RCC 7860 (cell line): ENCODE data around the gene AAMP.
"Not testable (repeated sequence)": the region's sequence is repeated elsewhere in the genome, so short reads cannot be mapped to it uniquely, and the experiment has no call there.

Experiments used
- DNase-seq: peaks from one replicate; pipeline ENCODE4 v3.0.0-alpha.2; 2015; ENCODE audit warnings: low spot score
- FAIRE-seq: peaks from 2 replicates; lab custom pipeline; 2012; peaks lifted over from hg19 to GRCh38; lab: Jason Lieb, UNC

Gene AAMP

GRCh38 chr2:218276986-218277755 is 7.2 kb upstream of the AAMP start:
- DNase-seq: no peak

GRCh38 chr2:218275371-218276072 is 5.6 kb upstream of the AAMP start:
- DNase-seq (no peak), FAIRE-seq (no peak)

More at GRCh38 chr2:218276986-218277755, 7.2 kb upstream of the AAMP start:
- no peak for FAIRE-seq

- DNase-seq: no peak
- no peak for FAIRE-seq
These were observed 4.6 kb upstream of the AAMP start for GRCh38 chr2:218274586-218274985.

GRCh38 chr2:218273908-218274249 is 3.9 kb upstream of the AAMP start:
- DNase-seq: no peak
- FAIRE-seq: no peak

GRCh38 chr2:218273214-218273907 is 3.4 kb upstream of the AAMP start:
- not testable (repeated sequence) for FAIRE-seq, DNase-seq

- FAIRE-seq: no peak
These were observed 2.7 kb upstream of the AAMP start for GRCh38 chr2:218272531-218273212.

GRCh38 chr2:218271865-218272530 is 2.1 kb upstream of the AAMP start:
- DNase-seq (no peak), FAIRE-seq (no peak)

More at GRCh38 chr2:218272531-218273212, 2.7 kb upstream of the AAMP start:
- peak; percentile 74 for DNase-seq

- FAIRE-seq: no peak
- DNase-seq: no peak
These were observed 1.5 kb upstream of the AAMP start for GRCh38 chr2:218271487-218271797.

- no peak for DNase-seq
- FAIRE-seq: no peak
These were observed 967 bp upstream of the AAMP start for GRCh38 chr2:218270721-218271486.

- DNase-seq: no peak
These were observed 2.7 kb downstream of the AAMP start for GRCh38 chr2:218267259-218267658.

GRCh38 chr2:218266316-218266979 is 3.5 kb downstream of the AAMP start:
- FAIRE-seq: no peak
- no peak for DNase-seq

More at GRCh38 chr2:218267259-218267658, 2.7 kb downstream of the AAMP start:
- no peak for FAIRE-seq

- DNase-seq (no peak), FAIRE-seq (no peak)
These were observed 4.3 kb downstream of the AAMP start for GRCh38 chr2:218265626-218266025.

GRCh38 chr2:218264773-218265561 is 5.0 kb downstream of the AAMP start:
- DNase-seq (no peak), FAIRE-seq (no peak)

- no peak for DNase-seq
These were observed 5.9 kb downstream of the AAMP start for GRCh38 chr2:218263817-218264641.

GRCh38 chr2:218262631-218263586 is 7.0 kb downstream of the AAMP start:
- no peak for FAIRE-seq
- DNase-seq: no peak

More at GRCh38 chr2:218263817-218264641, 5.9 kb downstream of the AAMP start:
- FAIRE-seq: no peak

- DNase-seq (no peak), FAIRE-seq (no peak)
These were observed 7.7 kb downstream of the AAMP start for GRCh38 chr2:218262237-218262600.
